LNCaP clone FGC (cell line): ENCODE results near the gene ZNF648.

Experiments
- DNase-seq: peaks from one replicate; pipeline ENCODE4 v3.0.0-alpha.2; 2011; ENCODE audit warnings: low read depth
- H3K4me3 ChIP-seq: 2 replicates; pipeline ENCODE4 v1.5.1; 2011; ENCODE audit warnings: mild to moderate bottlenecking, low read depth, low read length, control low read depth
- CTCF ChIP-seq: IDR thresholded peaks from 2 replicates; pipeline ENCODE4 v1.5.1; 2012; ENCODE audit warnings: mild to moderate bottlenecking; ENCODE audit not compliant: control insufficient read depth, insufficient read depth; ENCODE audit errors: extremely low read depth

ZNF648 gene

GRCh38 chr1:182087304-182087703 lies 25.8 kb upstream of the ZNF648 start:
- TF ChIP-seq CTCF, result no peak

GRCh38 chr1:182086620-182087019 lies 25.1 kb upstream of the ZNF648 start:
- H3K4me3 ChIP-seq, result no peak overlapping the region
- no peak for DNase-seq
- no peak for TF ChIP-seq CTCF

More at GRCh38 chr1:182087304-182087703, 25.8 kb upstream of the ZNF648 start:
- H3K4me3 ChIP-seq, result no peak overlapping the region
- DNase-seq, result no peak

GRCh38 chr1:182086136-182086535 lies 24.6 kb upstream of the ZNF648 start:
- H3K4me3 ChIP-seq, result no peak overlapping the region
- no peak for TF ChIP-seq CTCF
- DNase-seq, result no peak

- TF ChIP-seq CTCF, result no peak
- DNase-seq, result no peak
- H3K4me3 ChIP-seq, result no peak overlapping the region
These were observed 24.2 kb upstream of the ZNF648 start for GRCh38 chr1:182085726-182086125.

- DNase-seq, result peak; percentile 44
- no peak overlapping the region for H3K4me3 ChIP-seq
- TF ChIP-seq CTCF, result peak; percentile 91
These were observed 23.2 kb upstream of the ZNF648 start for GRCh38 chr1:182084487-182085316.

- TF ChIP-seq CTCF, result no peak
- DNase-seq, result no peak
- H3K4me3 ChIP-seq, result no peak overlapping the region
These were observed 22.5 kb upstream of the ZNF648 start for GRCh38 chr1:182083851-182084486.
